Spleen (tissue), 7 donors: Measurements from ENCODE around the gene DNAJC25.

ENCODE experiments used
- CTCF ChIP-seq, 11 experiments: fragments of 200-600 bp in 7 of 11; fragments of 450-650 bp in 4 of 11; sonication (generic) in 4 of 11; IDR thresholded peaks in 8 of 11; conservative IDR thresholded peaks in 3 of 11; 1 replicate in 7 of 11; 2 replicates in 4 of 11; pipeline versions ENCODE4 v1.4.0 to v1.8.0; 2016 to 2021; ENCODE audit warnings: antibody characterized with exemption in 11 of 11, inconsistent platforms in 4 of 11, mild to moderate bottlenecking in 1 of 11
- POLR2A ChIP-seq, 3 donors: fragments of 450-650 bp; IDR thresholded peaks; one replicate each; pipeline ENCODE4 v1.5.1; 2017; ENCODE audit warnings: antibody characterized with exemption in 3 of 3, mild to moderate bottlenecking in 1 of 3
- POLR2AphosphoS5 ChIP-seq, 3 donors: sonication (generic); formaldehyde crosslinking; IDR thresholded peaks; one replicate each; pipeline ENCODE4 v1.5.1; 2017; ENCODE audit warnings: antibody characterized with exemption in 3 of 3
- donor health status: DM: no; HTN: no; CAD: no; lungs with moderate emphysema.
- donor health status: DM: no; HTN: no; CAD: no.
- donor health status: DM: no; HTN: no; CAD: no.

- TF ChIP-seq CTCF (IDR thresholded peaks at IDR 0.05 in 8 of 11, conservative IDR thresholded peaks at IDR 0.05 in 3 of 11): no peak
- TF ChIP-seq POLR2A (IDR thresholded peaks at IDR 0.05): no peak
- TF ChIP-seq POLR2AphosphoS5 (IDR thresholded peaks at IDR 0.05): no peak
Observed at GRCh38 chr9:111586378-111586777, 44.8 kb upstream of the DNAJC25 start.
